ENCODE measurements around the gene FBXO36. TPM values are rescaled to one million over a fixed set of nuclear protein-coding genes. Genes with fewer than 3 reads are reported as not detected.

FBXO36 gene
- total RNA-seq, 1 donor: 5.5 TPM

DNA sequence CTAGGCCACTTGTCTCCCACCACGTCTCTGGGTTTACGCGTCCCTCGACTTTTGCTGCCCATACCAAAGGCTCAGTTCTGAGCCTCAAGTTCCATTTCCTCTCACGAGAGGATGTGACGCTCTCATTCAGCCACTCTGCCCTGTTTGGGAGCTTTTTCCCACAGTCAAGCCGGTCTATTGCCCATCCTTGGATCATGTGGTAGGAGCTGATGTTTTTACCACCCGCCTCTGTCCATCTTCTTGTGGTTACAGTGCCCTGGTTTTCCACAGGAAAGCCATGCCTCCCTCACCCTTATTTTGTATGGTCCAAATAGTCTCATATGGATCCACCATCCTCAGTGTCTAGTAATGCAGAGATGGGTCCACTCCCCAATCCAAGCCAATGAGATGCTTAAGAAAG, 20.4 kb downstream of the FBXO36 start:
- no peak overlapping the region for H3K4me3 ChIP-seq (ENCODE audit: low read depth, low read length)
- TF ChIP-seq, protein P1, sequence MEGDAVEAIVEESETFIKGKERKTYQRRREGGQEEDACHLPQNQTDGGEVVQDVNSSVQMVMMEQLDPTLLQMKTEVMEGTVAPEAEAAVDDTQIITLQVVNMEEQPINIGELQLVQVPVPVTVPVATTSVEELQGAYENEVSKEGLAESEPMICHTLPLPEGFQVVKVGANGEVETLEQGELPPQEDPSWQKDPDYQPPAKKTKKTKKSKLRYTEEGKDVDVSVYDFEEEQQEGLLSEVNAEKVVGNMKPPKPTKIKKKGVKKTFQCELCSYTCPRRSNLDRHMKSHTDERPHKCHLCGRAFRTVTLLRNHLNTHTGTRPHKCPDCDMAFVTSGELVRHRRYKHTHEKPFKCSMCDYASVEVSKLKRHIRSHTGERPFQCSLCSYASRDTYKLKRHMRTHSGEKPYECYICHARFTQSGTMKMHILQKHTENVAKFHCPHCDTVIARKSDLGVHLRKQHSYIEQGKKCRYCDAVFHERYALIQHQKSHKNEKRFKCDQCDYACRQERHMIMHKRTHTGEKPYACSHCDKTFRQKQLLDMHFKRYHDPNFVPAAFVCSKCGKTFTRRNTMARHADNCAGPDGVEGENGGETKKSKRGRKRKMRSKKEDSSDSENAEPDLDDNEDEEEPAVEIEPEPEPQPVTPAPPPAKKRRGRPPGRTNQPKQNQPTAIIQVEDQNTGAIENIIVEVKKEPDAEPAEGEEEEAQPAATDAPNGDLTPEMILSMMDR (IDR thresholded peaks at IDR 0.05; ENCODE audit: insufficient read depth, low read length): no peak
- DNase-seq (ENCODE audit: low read depth): no peak

DNA sequence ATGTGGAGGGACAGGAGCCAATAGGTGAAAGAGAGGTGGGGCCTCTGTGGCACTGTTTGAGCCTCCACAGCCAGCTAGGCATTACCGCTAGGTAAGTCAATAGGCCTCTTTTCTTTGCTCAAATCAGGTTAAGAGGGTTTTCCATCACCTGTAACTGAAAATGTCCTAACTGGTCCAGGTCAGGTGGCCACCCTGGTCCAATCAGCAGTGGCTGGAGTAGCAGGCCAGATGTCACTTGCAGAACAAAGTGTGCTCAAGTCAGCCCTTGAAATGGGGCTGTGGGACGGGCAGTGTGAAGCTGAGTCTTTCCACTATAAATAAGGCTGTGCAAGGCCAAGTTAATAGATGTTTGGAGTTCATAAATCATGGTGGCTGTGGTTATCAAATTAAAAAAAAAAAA, 20.9 kb downstream of the FBXO36 start:
- no peak overlapping the region for H3K4me3 ChIP-seq (ENCODE audit: low read depth, low read length)
- no peak for DNase-seq (ENCODE audit: low read depth)
- TF ChIP-seq, protein P1 (IDR thresholded peaks at IDR 0.05; ENCODE audit: insufficient read depth, low read length): no peak

DNA sequence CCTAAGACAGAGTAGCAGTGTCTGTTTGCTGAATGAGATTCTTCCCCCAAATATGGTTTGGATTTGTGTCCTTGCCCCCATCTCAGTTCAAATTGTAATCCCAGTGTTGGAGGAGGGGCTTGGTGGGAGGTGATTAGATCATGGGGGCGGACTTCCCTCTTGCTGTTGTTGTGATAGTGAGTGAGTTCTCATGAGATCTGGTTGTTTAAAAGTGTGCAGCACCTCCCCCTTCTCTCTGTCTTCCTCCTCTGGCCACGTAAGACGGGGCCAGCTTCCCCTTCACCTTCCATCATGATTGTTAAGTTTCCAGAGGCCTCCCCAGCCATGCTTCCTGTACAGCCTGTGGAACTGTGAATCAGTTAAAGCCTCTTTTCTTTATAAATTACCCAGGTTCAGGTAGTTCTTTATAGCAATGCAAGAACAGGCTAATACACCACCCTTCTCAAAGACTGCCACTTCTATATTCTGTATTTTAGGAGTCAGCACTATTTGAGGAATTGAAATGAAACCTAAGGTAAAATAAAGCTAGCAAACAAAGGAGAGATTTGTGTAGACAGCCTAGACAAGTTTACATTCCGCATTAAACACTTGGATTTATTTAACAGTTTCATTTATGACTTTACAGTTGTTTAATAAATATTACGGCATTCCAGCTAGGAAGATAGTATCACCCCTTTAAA, 21.6 kb downstream of the FBXO36 start:
- TF ChIP-seq, protein P1 (IDR thresholded peaks at IDR 0.05; ENCODE audit: insufficient read depth, low read length): no peak
- no peak overlapping the region for H3K4me3 ChIP-seq (ENCODE audit: low read depth, low read length)
- no peak for DNase-seq (ENCODE audit: low read depth)

DNA sequence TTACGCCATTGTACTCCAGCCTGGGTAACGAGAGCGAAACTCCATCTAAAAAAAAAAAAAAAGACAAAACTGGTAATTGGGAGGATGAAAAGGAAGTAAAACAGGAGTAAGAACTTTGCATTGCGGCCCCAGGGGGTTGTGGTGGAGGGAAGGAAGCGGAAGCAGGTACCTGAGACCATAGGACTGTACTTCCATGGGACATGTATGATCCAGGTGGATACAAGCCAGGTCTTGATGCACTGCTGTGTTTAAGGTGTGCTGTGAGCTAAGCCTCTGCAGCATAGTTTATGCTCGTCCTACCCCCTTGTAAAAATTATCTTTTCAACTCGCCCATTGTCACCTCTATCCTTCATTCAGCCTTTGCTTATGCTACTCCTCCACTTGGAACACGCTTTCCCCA, 23.7 kb downstream of the FBXO36 start:
- no peak overlapping the region for H3K4me3 ChIP-seq (ENCODE audit: low read depth, low read length)
- TF ChIP-seq, protein P1 (IDR thresholded peaks at IDR 0.05; ENCODE audit: insufficient read depth, low read length): no peak
- DNase-seq (ENCODE audit: low read depth): no peak

DNA sequence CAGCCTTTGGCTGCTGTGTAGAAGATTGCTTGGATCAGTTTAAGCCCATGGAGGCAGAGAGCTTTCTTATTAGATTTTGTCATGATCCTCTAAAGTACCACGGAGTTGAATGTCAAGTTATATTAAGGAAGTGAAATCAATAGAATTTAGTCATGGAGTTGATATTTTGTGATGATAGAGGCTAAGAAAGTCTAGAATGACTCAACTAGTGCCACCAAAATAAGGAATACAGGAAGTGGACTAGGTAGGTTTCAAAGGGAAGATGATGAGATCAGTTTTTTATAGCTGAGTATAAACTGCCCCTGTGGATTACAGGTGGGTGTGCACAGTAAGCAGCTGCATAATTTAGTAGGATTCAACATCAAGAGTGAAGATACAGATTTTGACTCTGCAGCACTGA, 25.2 kb downstream of the FBXO36 start:
- no peak overlapping the region for H3K4me3 ChIP-seq (ENCODE audit: low read depth, low read length)
- no peak for DNase-seq (ENCODE audit: low read depth)
- TF ChIP-seq, protein P1 (IDR thresholded peaks at IDR 0.05; ENCODE audit: insufficient read depth, low read length): no peak

DNA sequence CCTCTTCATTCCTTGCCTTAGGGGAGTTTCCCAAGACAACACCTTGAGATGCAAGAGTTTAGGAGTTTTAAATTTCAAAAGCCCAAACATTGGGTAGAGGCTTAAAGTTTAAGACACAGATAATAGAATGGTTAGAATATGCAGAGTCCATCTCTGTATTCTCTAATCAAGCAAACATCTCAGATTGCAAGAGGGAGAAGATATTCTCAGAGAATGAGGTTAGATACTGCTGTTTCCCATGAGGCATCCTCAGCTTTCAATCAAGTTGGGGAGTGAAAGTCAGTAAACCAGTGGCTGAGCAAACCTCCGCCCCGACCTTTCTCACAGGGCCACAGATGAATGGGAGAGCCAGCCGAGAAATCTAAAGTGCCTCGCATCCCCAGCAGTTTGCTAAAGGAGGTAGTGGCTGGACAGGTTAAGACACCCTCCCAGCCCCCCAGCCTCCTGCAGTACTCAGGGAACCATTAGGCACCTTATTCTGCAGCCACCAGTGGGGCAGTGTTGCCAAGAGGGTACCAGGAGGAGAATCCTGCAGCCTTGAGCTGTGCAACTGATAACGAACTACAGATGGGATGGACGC, 30.0 kb downstream of the FBXO36 start:
- TF ChIP-seq, protein P1 (IDR thresholded peaks at IDR 0.05; ENCODE audit: insufficient read depth, low read length): no peak
- no peak overlapping the region for H3K4me3 ChIP-seq (ENCODE audit: low read depth, low read length)
- no peak for DNase-seq (ENCODE audit: low read depth)

All from fibroblast of the aortic adventitia (primary cell).